Body of pancreas (tissue), 4 donors: ENCODE results near the gene NDUFAF3. TPM values are rescaled to one million over a fixed set of nuclear protein-coding genes. Genes with fewer than 3 reads are reported as not detected.

Experiments used
- ATAC-seq: fragments of 150-250 bp; one replicate; pipeline ENCODE4 v1.9.1; 2016
- DNase-seq, 4 donors: peaks; one replicate each; pipeline ENCODE4 v3.0.0-alpha.2; 2019
- H3K27ac ChIP-seq, 4 donors: fragments of 200-600 bp; sonication (generic); 1 replicate in 3 of 4; 2 replicates in 1 of 4; pipeline versions ENCODE4 v1.5.1 to v1.6.1; 2016 to 2019; ENCODE audit warnings: mild to moderate bottlenecking in 1 of 4, mixed read lengths in 1 of 4, moderate library complexity in 1 of 4
- H3K27me3 ChIP-seq, 2 donors: fragments of 200-600 bp; sonication (generic); one replicate each; pipeline ENCODE4 v1.6.0; 2016; ENCODE audit warnings: mild to moderate bottlenecking in 1 of 2
- H3K36me3 ChIP-seq, 2 donors: fragments of 200-600 bp; sonication (generic); replicated peaks in 1 of 2; 2 replicates each; pipeline ENCODE4 v1.5.1; 2016; ENCODE audit warnings: low read depth in 2 of 2; ENCODE audit not compliant: insufficient read depth in 1 of 2
- H3K4me1 ChIP-seq: fragments of 200-600 bp; sonication (generic); one replicate; pipeline ENCODE4 v1.6.0; 2016
- H3K4me3 ChIP-seq, 2 donors: fragments of 200-600 bp; sonication (generic); 1 replicate in 1 of 2; 2 replicates in 1 of 2; pipeline ENCODE4 v1.5.1; 2016 to 2019
- H3K9me3 ChIP-seq, 3 donors: fragments of 200-600 bp; sonication (generic); 1 replicate in 2 of 3; 2 replicates in 1 of 3; pipeline ENCODE4 v1.5.1; 2016
- CTCF ChIP-seq, 7 experiments: fragments of 450-650 bp in 4 of 7; fragments of 200-600 bp in 3 of 7; sonication (generic) in 3 of 7; IDR thresholded peaks; one replicate each; pipeline ENCODE4 v1.5.1; 2016 to 2019; ENCODE audit warnings: antibody characterized with exemption in 7 of 7
- POLR2A ChIP-seq, 3 donors: fragments of 450-650 bp; IDR thresholded peaks; one replicate each; pipeline ENCODE4 v1.6.1; 2016; ENCODE audit warnings: antibody characterized with exemption in 3 of 3, mild to moderate bottlenecking in 2 of 3
- WGBS, 2 donors: methylation state at CpG; one replicate each; pipeline ENCODE4 v1.1.5; 2017; 5-methylcytosine and 5-hydroxymethylcytosine counted together
- intact Hi-C: fragments of 100-400 bp; cut with DNase I; formaldehyde crosslinking; loops from one replicate; pipeline ENCODE4 v1.15.1; 2023
- total RNA-seq, 2 donors: library from RNA; depleted of rRNA; stranded (reverse); fragments of >200 nt; gene quantifications; one replicate each; pipeline ENCODE4 v1.1.0, GENCODE V29; 2016

Gene NDUFAF3
- total RNA-seq, 2 donors from 2014 or later, result 25.7 to 55.0 TPM

GRCh38 chr3:48982016-48982415 lies 39.9 kb upstream of the NDUFAF3 start:
- no peaks in the 10 kb centered on the region for H3K27me3 ChIP-seq
- intact Hi-C loops, result no loop called here
- no peak overlapping the region for H3K27ac ChIP-seq
- no peak for ATAC-seq
- TF ChIP-seq CTCF (IDR thresholded peaks at IDR 0.05) (no peak), POLR2A (IDR thresholded peaks at IDR 0.05) (no peak)
- no peak for DNase-seq
- no peaks in the 10 kb centered on the region for H3K4me1 ChIP-seq
- no peak overlapping the region for H3K4me3 ChIP-seq
- H3K9me3 ChIP-seq, result no peaks in the 10 kb centered on the region
- peaks cover 18 to 35% of the 10 kb centered on the region in 2 donors for H3K36me3 ChIP-seq

GRCh38 chr3:48982686-48983085 lies 39.2 kb upstream of the NDUFAF3 start:
- peaks cover 18 to 32% of the 10 kb centered on the region in 2 donors for H3K36me3 ChIP-seq
- TF ChIP-seq CTCF (IDR thresholded peaks at IDR 0.05) (no peak), POLR2A (IDR thresholded peaks at IDR 0.05) (no peak)
- H3K4me1 ChIP-seq, result no peaks in the 10 kb centered on the region
- H3K27me3 ChIP-seq, result no peaks in the 10 kb centered on the region
- no peak overlapping the region for H3K4me3 ChIP-seq
- no peak overlapping the region for H3K27ac ChIP-seq
- H3K9me3 ChIP-seq, result no peaks in the 10 kb centered on the region
- DNase-seq (no peak), ATAC-seq (no peak)
- WGBS, 2 donors, result 85 to 90% methylated on average over 5 of the region's 5 CpGs
- intact Hi-C loops, result no loop called here

DNA sequence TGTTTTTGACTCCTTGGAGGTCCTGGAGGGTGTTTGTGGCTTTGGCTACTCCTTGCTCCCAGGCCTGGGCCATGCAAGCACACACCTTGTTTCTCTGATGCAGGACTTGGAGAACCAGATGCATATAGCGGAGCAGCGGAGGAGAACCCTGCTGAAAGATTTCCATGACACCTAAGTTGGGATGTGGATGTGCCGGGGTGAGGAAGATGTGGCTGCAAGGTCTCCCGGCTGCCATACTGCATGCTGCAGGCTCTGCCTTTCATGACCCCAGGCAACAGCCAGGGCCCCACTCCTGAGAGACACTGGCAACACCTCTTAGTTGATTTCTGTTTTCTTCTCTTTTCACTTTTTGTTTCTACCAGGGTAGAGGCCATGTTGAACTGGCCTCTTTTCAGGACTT lies 38.8 kb upstream of the NDUFAF3 start:
- Histone ChIP-seq H3K27me3 (no peaks in the 10 kb centered on the region), H3K36me3 (peaks cover 18 to 32% of the 10 kb centered on the region in 2 donors), H3K27ac (no peak overlapping the region), H3K4me1 (peaks cover 2% of the 10 kb centered on the region), H3K9me3 (no peaks in the 10 kb centered on the region), H3K4me3 (no peak overlapping the region)
- intact Hi-C loops, result no loop called here
- DNase-seq, result no peak
- 100% methylated on average over 1 to 4 of the region's 4 CpGs for WGBS, 2 donors
- no peak for ATAC-seq
- TF ChIP-seq CTCF (IDR thresholded peaks at IDR 0.05), result no peak
- no peak for TF ChIP-seq POLR2A (IDR thresholded peaks at IDR 0.05)

- no peak for DNase-seq
- peaks cover 11 to 23% of the 10 kb centered on the region in 2 donors for H3K36me3 ChIP-seq
- peaks cover 15% of the 10 kb centered on the region for H3K4me1 ChIP-seq
- H3K27ac ChIP-seq, result no peak overlapping the region
- intact Hi-C loops, result no loop called here
- H3K27me3 ChIP-seq, result no peaks in the 10 kb centered on the region
- H3K4me3 ChIP-seq, result no peak overlapping the region
- TF ChIP-seq CTCF (IDR thresholded peaks at IDR 0.05), result no peak
- TF ChIP-seq POLR2A (IDR thresholded peaks at IDR 0.05), result no peak
- no peaks in the 10 kb centered on the region for H3K9me3 ChIP-seq
- ATAC-seq, result no peak
These were observed 37.3 kb upstream of the NDUFAF3 start for GRCh38 chr3:48984663-48985062.

- no peak for ATAC-seq
- WGBS, 2 donors, result 83 to 91% methylated on average over 7 of the region's 7 CpGs
- Histone ChIP-seq H3K9me3 (no peaks in the 10 kb centered on the region), H3K27ac (no peak overlapping the region), H3K27me3 (no peaks in the 10 kb centered on the region), H3K4me1 (peaks cover 18% of the 10 kb centered on the region), H3K36me3 (peaks cover 5 to 14% of the 10 kb centered on the region in 2 donors), H3K4me3 (no peak overlapping the region)
- TF ChIP-seq CTCF (IDR thresholded peaks at IDR 0.05) (no peak), POLR2A (IDR thresholded peaks at IDR 0.05) (no peak)
- intact Hi-C loops, result no loop called here
- no peak for DNase-seq
These were observed 36.0 kb upstream of the NDUFAF3 start for GRCh38 chr3:48985831-48986376.
